Heart left ventricle (tissue), 13 donors: ENCODE results near the gene NAA30.

Experiments
- POLR2A ChIP-seq, 2 donors: fragments of 450-650 bp; IDR thresholded peaks; one replicate each; pipeline ENCODE4 v1.6.1; 2017; ENCODE audit warnings: antibody characterized with exemption in 2 of 2, mild to moderate bottlenecking in 2 of 2, moderate library complexity in 2 of 2
- TF ChIP-seq, protein P1 (sequence below), 12 donors: fragments of 200-600 bp; sonication (generic) in 4 of 12; IDR thresholded peaks; one replicate each; pipeline versions ENCODE4 v1.5.0 to v1.8.0; 2018 to 2022; ENCODE audit warnings: antibody characterized with exemption in 12 of 12, mild to moderate bottlenecking in 5 of 12
- donor health status: ischemic (EF 13 %, LVEDD 7.1; RV severe dilation, severe dysfunction).
- donor health status: DM: no; HTN: yes; CAD: no.
- donor health status: DM: no; HTN: no; CAD: no.
- donor health status: ischemic (EF 25% LVEDD 6.9; RV normal size, moderate dysfunction).
- donor health status: ischemic (EF 25% LVEDD 5.7; RV mildly dilated, moderate dysfunction).
- donor health status: ischemic (EF 35%, LVEDD 5.7; RV mildly dilated, moderate dysfunction).
- donor health status: nonischemic (EF 11% LVEDD 7.7; RV severe dilation, severe dysfunction).
- donor health status: DM: yes; HTN: yes; CAD: no.
- donor health status: PGD.
- donor health status: ischemic (EF 29% LVEDD 5.4; RV normal size, mild dysfunction).
- donor health status: nonischemic (EF 23%, LVEDD 6.1; RV moderate dilation, normal function).

DNA sequence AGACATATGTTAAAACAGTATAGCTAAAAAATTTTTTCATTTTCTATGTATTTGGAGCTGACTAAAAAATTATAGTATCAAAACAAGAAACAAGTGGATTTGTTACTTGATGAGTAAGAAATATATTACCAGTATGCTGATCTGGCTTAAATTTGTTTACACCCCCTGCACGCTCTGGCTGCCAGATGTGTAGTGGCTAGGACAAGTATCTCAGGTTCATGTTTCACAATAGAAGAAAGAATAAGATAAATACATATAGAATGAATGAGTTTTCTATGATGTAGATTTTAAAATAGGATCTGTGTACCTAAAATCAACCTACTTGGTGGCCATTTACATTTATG, 13.1 kb downstream of the NAA30 start:
- TF ChIP-seq, protein P1, sequence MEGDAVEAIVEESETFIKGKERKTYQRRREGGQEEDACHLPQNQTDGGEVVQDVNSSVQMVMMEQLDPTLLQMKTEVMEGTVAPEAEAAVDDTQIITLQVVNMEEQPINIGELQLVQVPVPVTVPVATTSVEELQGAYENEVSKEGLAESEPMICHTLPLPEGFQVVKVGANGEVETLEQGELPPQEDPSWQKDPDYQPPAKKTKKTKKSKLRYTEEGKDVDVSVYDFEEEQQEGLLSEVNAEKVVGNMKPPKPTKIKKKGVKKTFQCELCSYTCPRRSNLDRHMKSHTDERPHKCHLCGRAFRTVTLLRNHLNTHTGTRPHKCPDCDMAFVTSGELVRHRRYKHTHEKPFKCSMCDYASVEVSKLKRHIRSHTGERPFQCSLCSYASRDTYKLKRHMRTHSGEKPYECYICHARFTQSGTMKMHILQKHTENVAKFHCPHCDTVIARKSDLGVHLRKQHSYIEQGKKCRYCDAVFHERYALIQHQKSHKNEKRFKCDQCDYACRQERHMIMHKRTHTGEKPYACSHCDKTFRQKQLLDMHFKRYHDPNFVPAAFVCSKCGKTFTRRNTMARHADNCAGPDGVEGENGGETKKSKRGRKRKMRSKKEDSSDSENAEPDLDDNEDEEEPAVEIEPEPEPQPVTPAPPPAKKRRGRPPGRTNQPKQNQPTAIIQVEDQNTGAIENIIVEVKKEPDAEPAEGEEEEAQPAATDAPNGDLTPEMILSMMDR (IDR thresholded peaks at IDR 0.05): no peak
- no peak for TF ChIP-seq POLR2A (IDR thresholded peaks at IDR 0.05)
